Upper lobe of left lung (tissue), 4 donors: ENCODE data around the gene ZNF687.
A peak's percentile ranks its signal among the peaks of the same experiment; 100 is the strongest.

ENCODE experiments used
- EP300 ChIP-seq, 4 donors: sonication (generic); formaldehyde crosslinking; IDR thresholded peaks; one replicate each; pipeline ENCODE4 v1.5.1; 2017; ENCODE audit warnings: antibody characterized with exemption in 4 of 4, control low read depth in 2 of 4
- POLR2A ChIP-seq, 4 donors: fragments of 450-650 bp; IDR thresholded peaks; one replicate each; pipeline ENCODE4 v1.5.1; 2016 to 2017; ENCODE audit warnings: antibody characterized with exemption in 4 of 4, mild to moderate bottlenecking in 2 of 4
- POLR2AphosphoS5 ChIP-seq, 2 donors: sonication (generic); formaldehyde crosslinking; IDR thresholded peaks; one replicate each; pipeline ENCODE4 v1.5.1; 2017; ENCODE audit warnings: antibody characterized with exemption in 2 of 2
- TF ChIP-seq, protein P1 (sequence below), 6 experiments: fragments of 450-650 bp in 4 of 6; fragments of 200-600 bp in 2 of 6; sonication (generic) in 2 of 6; IDR thresholded peaks; one replicate each; pipeline ENCODE4 v1.5.1; 2016 to 2019; ENCODE audit warnings: antibody characterized with exemption in 6 of 6

DNA sequence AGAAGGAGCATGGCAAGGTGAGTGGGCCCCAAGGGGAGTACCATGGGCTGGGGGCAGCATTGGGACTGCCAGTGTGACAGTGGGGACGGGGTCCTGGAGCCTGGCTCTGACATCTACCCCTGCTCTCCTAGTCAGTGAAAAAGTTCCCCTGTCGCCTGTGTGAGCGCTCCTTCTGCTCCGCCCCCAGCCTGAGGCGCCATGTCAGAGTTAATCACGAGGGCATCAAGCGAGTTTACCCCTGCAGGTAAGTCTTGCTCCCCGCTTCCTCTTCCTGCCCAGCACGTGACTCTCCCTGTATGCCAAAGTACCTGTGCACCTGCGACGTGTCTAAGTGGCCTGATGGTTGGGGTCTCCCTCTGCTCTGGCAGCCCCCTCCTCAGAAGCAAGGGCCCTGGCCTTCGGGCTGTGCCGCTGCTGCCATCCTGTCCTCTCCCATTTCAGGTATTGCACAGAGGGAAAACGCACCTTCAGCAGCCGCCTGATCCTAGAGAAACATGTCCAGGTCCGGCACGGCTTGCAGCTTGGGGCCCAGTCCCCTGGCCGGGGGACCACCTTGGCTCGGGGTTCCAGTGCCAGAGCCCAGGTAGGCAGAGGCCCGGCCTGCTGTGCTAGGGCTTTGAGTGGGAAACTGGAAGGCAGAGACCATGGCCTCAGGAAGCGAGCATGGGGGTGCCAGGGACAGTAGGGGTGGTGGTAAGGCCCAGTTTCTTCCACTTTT is 8.1 kb downstream of the ZNF687 start:
- TF ChIP-seq, protein P1, sequence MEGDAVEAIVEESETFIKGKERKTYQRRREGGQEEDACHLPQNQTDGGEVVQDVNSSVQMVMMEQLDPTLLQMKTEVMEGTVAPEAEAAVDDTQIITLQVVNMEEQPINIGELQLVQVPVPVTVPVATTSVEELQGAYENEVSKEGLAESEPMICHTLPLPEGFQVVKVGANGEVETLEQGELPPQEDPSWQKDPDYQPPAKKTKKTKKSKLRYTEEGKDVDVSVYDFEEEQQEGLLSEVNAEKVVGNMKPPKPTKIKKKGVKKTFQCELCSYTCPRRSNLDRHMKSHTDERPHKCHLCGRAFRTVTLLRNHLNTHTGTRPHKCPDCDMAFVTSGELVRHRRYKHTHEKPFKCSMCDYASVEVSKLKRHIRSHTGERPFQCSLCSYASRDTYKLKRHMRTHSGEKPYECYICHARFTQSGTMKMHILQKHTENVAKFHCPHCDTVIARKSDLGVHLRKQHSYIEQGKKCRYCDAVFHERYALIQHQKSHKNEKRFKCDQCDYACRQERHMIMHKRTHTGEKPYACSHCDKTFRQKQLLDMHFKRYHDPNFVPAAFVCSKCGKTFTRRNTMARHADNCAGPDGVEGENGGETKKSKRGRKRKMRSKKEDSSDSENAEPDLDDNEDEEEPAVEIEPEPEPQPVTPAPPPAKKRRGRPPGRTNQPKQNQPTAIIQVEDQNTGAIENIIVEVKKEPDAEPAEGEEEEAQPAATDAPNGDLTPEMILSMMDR (IDR thresholded peaks at IDR 0.05) = no peak
- peak in 1 of 4 donors; percentile 11 for TF ChIP-seq POLR2A (IDR thresholded peaks at IDR 0.05)
- no peak for TF ChIP-seq POLR2AphosphoS5 (IDR thresholded peaks at IDR 0.05)
- TF ChIP-seq EP300 (IDR thresholded peaks at IDR 0.05) = no peak
